WTC11 (cell line): ENCODE results near the gene DRGX. TPM values are rescaled to one million over a fixed set of nuclear protein-coding genes. Genes with fewer than 3 reads are reported as not detected.

Source experiments
- ATAC-seq: fragments of 200-7000 bp; cut with Tn5 transposase; 2 replicates; pipeline ENCODE4 v1.10.0; 2021; ENCODE audit warnings: mild to moderate bottlenecking, moderate library complexity
- CTCF ChIA-PET: fragments of 300-600 bp; sonication (Branson Sonifier 250); formaldehyde crosslinking; loops from one replicate; lab custom pipeline; 2021; ENCODE audit warnings: antibody characterized with exemption; lab: Charles Lee
- POLR2A ChIA-PET: fragments of 350-600 bp; sonication (Branson Sonifier 250); formaldehyde crosslinking; loops from one replicate; lab custom pipeline; 2021; ENCODE audit warnings: antibody characterized with exemption; lab: Charles Lee
- DNase-seq: peaks from one replicate; pipeline ENCODE4 v3.0.0; 2021; ENCODE audit warnings: low spot score
- H3K27ac Mint-ChIP-seq: 2 replicates; pipeline ENCODE4 v1.8.0; 2021; ENCODE audit warnings: mixed read lengths
- H3K27me3 Mint-ChIP-seq: 2 replicates; pipeline ENCODE4 v1.8.0; 2021; ENCODE audit warnings: low read depth, mild to moderate bottlenecking, moderate library complexity, mixed read lengths
- H3K36me3 Mint-ChIP-seq: 2 replicates; pipeline ENCODE4 v1.8.0; 2021; ENCODE audit warnings: mixed read lengths
- H3K4me1 Mint-ChIP-seq: 2 replicates; pipeline ENCODE4 v1.8.0; 2022; ENCODE audit warnings: mixed read lengths
- H3K4me3 Mint-ChIP-seq: 2 replicates; pipeline ENCODE4 v1.8.0; 2021; ENCODE audit warnings: mild to moderate bottlenecking, moderate library complexity, mixed read lengths
- H3K9me3 Mint-ChIP-seq: 2 replicates; pipeline ENCODE4 v1.8.0; 2021; ENCODE audit warnings: mixed read lengths
- AFF4 ChIP-seq: sonication (generic); formaldehyde crosslinking; IDR thresholded peaks from 2 replicates; pipeline ENCODE4 v1.8.1; 2023; ENCODE audit warnings: mild to moderate bottlenecking, missing genetic modification reagents, borderline replicate concordance
- ELF4 ChIP-seq: sonication (generic); formaldehyde crosslinking; IDR thresholded peaks from 2 replicates; pipeline ENCODE4 v1.8.1; 2022; ENCODE audit warnings: low read depth, mild to moderate bottlenecking, moderate library complexity, missing genetic modification reagents
- ERG ChIP-seq: fragments of 250-450 bp; sonication (Bioruptor Pico); IDR thresholded peaks from 2 replicates; pipeline ENCODE4 v1.8.0; 2021; ENCODE audit warnings: mild to moderate bottlenecking
- JAZF1 ChIP-seq: fragments of 250-450 bp; sonication (Bioruptor Pico); IDR thresholded peaks from 2 replicates; pipeline ENCODE4 v1.9.0; 2021; ENCODE audit warnings: moderate library complexity, mild to moderate bottlenecking, inconsistent platforms
- MXD4 ChIP-seq: fragments of 250-450 bp; sonication (Bioruptor Pico); IDR thresholded peaks from 2 replicates; pipeline ENCODE4 v1.8.0; 2021; ENCODE audit warnings: mild to moderate bottlenecking, moderate library complexity, borderline replicate concordance
- NFYB ChIP-seq: sonication (generic); formaldehyde crosslinking; conservative IDR thresholded peaks from 2 replicates; pipeline ENCODE4 v1.8.0; 2022; ENCODE audit warnings: low read depth, missing genetic modification reagents
- NR3C1 ChIP-seq: sonication (generic); formaldehyde crosslinking; conservative IDR thresholded peaks from 2 replicates; pipeline ENCODE4 v1.8.1; 2023; ENCODE audit warnings: low read depth, mild to moderate bottlenecking, missing genetic modification reagents
- TEAD1 ChIP-seq: sonication (generic); formaldehyde crosslinking; IDR thresholded peaks from 2 replicates; pipeline ENCODE4 v1.8.0; 2022; ENCODE audit warnings: mild to moderate bottlenecking, missing genetic modification reagents
- ZNF396 ChIP-seq: fragments of 250-450 bp; sonication (Bioruptor Pico); IDR thresholded peaks from 2 replicates; pipeline ENCODE4 v1.8.0; 2021; ENCODE audit warnings: mild to moderate bottlenecking, moderate library complexity, borderline replicate concordance
- ZNF416 ChIP-seq: fragments of 250-450 bp; sonication (Bioruptor Pico); IDR thresholded peaks from 2 replicates; pipeline ENCODE4 v1.9.0; 2021; ENCODE audit warnings: mild to moderate bottlenecking, inconsistent platforms
- ZNF532 ChIP-seq: fragments of 250-450 bp; sonication (Bioruptor Pico); IDR thresholded peaks from 2 replicates; pipeline ENCODE4 v1.9.0; 2021; ENCODE audit warnings: mild to moderate bottlenecking, borderline replicate concordance
- ZNF671 ChIP-seq: fragments of 250-450 bp; sonication (Bioruptor Pico); IDR thresholded peaks from 2 replicates; pipeline ENCODE4 v1.8.0; 2021; ENCODE audit warnings: mild to moderate bottlenecking
- total RNA-seq: library from RNA; stranded (reverse); gene quantifications from 3 replicates; pipeline ENCODE4 v1.2.3, GENCODE V29; 2021
- TF ChIP-seq, protein P1 (sequence below): fragments of 250-450 bp; sonication (Bioruptor Pico); IDR thresholded peaks from 2 replicates; pipeline ENCODE4 v1.9.0; 2021; ENCODE audit warnings: mild to moderate bottlenecking
- TF ChIP-seq, protein P2 (sequence below): fragments of 250-450 bp; sonication (Bioruptor Pico); IDR thresholded peaks from 2 replicates; pipeline ENCODE4 v1.9.0; 2021; ENCODE audit warnings: moderate library complexity, mild to moderate bottlenecking, inconsistent platforms, borderline replicate concordance
- TF ChIP-seq, protein P3 (sequence below): sonication (generic); formaldehyde crosslinking; IDR thresholded peaks from 2 replicates; pipeline ENCODE4 v1.8.0; 2022; ENCODE audit warnings: mild to moderate bottlenecking, missing genetic modification reagents
- TF ChIP-seq, protein P4 (sequence below): sonication (generic); formaldehyde crosslinking; IDR thresholded peaks from 2 replicates; pipeline ENCODE4 v1.8.0; 2022; ENCODE audit warnings: missing genetic modification reagents

The DRGX gene
- total RNA-seq, 1 experiment from 2014 or later, result not detected

DNA sequence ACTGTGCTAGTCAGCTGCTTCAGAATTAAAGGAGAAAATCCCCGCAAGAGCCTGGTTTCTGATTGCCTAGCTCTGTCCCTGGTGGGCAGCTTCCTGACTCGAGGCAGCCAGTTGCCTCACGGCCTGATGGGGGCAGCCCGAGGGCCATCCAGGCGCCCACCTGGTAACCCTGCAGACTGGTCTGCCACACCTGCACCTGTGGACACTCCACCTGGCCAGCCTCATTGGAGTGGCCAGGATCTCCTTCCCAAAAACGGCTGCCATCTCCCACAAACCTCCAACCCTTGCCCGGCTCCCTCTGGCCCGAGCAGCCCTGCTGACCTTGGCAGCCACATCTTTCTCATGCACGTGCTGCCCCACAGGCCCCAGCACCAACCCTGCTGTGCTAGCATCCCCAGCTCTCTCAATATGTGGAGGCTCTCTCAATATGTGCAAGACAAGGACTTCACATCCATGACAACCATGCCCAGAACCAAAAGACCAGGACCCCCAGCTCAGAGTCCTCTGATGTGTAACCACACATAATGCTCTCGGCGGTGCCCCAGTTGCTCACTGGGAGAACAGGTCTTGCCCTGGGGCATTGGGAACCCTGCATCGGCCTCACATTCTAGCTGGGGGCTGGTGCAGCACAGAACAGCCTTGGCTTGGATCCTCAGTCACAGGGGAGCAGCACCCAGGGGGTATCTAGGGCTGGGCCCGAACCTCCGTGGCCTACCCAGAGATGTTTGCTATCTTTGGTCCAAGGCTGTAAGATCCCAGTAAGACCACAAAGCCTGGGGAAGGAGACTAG is 14.6 kb downstream of the DRGX start:
- ChIA-PET POLR2A (no interaction called here), CTCF (interaction anchor here (5.0 kb wide), 1 partner anchor 26 kb away, joined by 27 read pairs; no protein-coding TSS in a partner anchor)
- TF ChIP-seq NR3C1 (CRISPR knock-in tag) (no peak), ZNF532 (no peak), AFF4 (CRISPR knock-in tag) (no peak), TEAD1 (CRISPR knock-in tag) (no peak), NFYB (CRISPR knock-in tag) (no peak), ZNF396 (CRISPR knock-in tag) (no peak), ELF4 (no peak), ZNF671 (CRISPR knock-in tag) (no peak), ZNF416 (CRISPR knock-in tag) (no peak), MXD4 (no peak), JAZF1 (CRISPR knock-in tag) (no peak), ERG (no peak)
- TF ChIP-seq, protein P1, sequence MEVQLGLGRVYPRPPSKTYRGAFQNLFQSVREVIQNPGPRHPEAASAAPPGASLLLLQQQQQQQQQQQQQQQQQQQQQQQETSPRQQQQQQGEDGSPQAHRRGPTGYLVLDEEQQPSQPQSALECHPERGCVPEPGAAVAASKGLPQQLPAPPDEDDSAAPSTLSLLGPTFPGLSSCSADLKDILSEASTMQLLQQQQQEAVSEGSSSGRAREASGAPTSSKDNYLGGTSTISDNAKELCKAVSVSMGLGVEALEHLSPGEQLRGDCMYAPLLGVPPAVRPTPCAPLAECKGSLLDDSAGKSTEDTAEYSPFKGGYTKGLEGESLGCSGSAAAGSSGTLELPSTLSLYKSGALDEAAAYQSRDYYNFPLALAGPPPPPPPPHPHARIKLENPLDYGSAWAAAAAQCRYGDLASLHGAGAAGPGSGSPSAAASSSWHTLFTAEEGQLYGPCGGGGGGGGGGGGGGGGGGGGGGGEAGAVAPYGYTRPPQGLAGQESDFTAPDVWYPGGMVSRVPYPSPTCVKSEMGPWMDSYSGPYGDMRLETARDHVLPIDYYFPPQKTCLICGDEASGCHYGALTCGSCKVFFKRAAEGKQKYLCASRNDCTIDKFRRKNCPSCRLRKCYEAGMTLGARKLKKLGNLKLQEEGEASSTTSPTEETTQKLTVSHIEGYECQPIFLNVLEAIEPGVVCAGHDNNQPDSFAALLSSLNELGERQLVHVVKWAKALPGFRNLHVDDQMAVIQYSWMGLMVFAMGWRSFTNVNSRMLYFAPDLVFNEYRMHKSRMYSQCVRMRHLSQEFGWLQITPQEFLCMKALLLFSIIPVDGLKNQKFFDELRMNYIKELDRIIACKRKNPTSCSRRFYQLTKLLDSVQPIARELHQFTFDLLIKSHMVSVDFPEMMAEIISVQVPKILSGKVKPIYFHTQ (CRISPR knock-in tag), result no peak
- TF ChIP-seq, protein P2, sequence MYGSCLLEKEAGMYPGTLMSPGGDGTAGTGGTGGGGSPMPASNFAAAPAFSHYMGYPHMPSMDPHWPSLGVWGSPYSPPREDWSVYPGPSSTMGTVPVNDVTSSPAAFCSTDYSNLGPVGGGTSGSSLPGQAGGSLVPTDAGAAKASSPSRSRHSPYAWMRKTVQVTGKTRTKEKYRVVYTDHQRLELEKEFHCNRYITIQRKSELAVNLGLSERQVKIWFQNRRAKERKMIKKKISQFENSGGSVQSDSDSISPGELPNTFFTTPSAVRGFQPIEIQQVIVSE (CRISPR knock-in tag), result no peak
- TF ChIP-seq, protein P3, sequence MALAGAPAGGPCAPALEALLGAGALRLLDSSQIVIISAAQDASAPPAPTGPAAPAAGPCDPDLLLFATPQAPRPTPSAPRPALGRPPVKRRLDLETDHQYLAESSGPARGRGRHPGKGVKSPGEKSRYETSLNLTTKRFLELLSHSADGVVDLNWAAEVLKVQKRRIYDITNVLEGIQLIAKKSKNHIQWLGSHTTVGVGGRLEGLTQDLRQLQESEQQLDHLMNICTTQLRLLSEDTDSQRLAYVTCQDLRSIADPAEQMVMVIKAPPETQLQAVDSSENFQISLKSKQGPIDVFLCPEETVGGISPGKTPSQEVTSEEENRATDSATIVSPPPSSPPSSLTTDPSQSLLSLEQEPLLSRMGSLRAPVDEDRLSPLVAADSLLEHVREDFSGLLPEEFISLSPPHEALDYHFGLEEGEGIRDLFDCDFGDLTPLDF (CRISPR knock-in tag), result no peak
- TF ChIP-seq, protein P4, sequence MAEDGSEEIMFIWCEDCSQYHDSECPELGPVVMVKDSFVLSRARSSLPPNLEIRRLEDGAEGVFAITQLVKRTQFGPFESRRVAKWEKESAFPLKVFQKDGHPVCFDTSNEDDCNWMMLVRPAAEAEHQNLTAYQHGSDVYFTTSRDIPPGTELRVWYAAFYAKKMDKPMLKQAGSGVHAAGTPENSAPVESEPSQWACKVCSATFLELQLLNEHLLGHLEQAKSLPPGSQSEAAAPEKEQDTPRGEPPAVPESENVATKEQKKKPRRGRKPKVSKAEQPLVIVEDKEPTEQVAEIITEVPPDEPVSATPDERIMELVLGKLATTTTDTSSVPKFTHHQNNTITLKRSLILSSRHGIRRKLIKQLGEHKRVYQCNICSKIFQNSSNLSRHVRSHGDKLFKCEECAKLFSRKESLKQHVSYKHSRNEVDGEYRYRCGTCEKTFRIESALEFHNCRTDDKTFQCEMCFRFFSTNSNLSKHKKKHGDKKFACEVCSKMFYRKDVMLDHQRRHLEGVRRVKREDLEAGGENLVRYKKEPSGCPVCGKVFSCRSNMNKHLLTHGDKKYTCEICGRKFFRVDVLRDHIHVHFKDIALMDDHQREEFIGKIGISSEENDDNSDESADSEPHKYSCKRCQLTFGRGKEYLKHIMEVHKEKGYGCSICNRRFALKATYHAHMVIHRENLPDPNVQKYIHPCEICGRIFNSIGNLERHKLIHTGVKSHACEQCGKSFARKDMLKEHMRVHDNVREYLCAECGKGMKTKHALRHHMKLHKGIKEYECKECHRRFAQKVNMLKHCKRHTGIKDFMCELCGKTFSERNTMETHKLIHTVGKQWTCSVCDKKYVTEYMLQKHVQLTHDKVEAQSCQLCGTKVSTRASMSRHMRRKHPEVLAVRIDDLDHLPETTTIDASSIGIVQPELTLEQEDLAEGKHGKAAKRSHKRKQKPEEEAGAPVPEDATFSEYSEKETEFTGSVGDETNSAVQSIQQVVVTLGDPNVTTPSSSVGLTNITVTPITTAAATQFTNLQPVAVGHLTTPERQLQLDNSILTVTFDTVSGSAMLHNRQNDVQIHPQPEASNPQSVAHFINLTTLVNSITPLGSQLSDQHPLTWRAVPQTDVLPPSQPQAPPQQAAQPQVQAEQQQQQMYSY (CRISPR knock-in tag), result no peak
- ATAC-seq (no peak), DNase-seq (no peak)
- Mint-ChIP-seq H3K4me1 (no peaks in the 10 kb centered on the region), H3K4me3 (no peak overlapping the region), H3K36me3 (no peaks in the 10 kb centered on the region), H3K27ac (no peak overlapping the region), H3K9me3 (no peaks in the 10 kb centered on the region), H3K27me3 (no peaks in the 10 kb centered on the region; the same call in 1 of the 2 replicates)
